Measurements from ENCODE around the gene NXN. TPM values are rescaled to one million over a fixed set of nuclear protein-coding genes. Genes with fewer than 3 reads are reported as not detected.
"Not testable (repeated sequence)": the region's sequence is repeated elsewhere in the genome, so short reads cannot be mapped to it uniquely, and the experiment has no call there.

NXN gene
- total RNA-seq, 1 donor from 2014 or later: 76.4 TPM

DNA sequence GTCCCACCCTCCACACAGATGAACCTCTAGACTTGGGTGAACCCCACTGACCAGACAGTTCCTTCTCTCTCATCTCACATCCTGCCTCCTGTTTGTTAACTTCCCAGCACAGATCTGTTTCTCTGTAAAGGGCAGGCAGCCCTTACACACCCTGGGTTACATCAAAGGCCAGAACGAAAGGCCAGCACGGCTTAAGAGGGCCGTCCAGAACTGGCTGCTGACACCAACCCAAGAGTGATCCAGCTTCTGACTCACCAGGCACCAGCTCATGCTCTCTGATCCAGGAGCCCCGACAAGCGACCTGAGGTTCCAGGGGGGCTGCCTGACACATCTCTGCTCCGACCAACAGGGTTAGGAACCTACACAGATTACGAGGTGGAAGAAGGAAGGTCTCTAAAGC lies 110.5 kb downstream of the NXN start:
- Mint-ChIP-seq H3K27ac (ENCODE audit: unreplicated experiment) (peak overlapping the region; percentile 81), H3K4me3 (peak overlapping the region; percentile 5), H3K27me3 (ENCODE audit: low read depth) (no peaks in the 10 kb centered on the region), H3K36me3 (ENCODE audit: low read depth) (peaks cover 16% of the 10 kb centered on the region), H3K9me3 (peaks cover 4% of the 10 kb centered on the region), H3K4me1 (peaks cover 27% of the 10 kb centered on the region)
- TF ChIP-seq CTCF (conservative IDR thresholded peaks at IDR 0.05): no peak
- DNase-seq (ENCODE audit: low read depth, low spot score): no peak

DNA sequence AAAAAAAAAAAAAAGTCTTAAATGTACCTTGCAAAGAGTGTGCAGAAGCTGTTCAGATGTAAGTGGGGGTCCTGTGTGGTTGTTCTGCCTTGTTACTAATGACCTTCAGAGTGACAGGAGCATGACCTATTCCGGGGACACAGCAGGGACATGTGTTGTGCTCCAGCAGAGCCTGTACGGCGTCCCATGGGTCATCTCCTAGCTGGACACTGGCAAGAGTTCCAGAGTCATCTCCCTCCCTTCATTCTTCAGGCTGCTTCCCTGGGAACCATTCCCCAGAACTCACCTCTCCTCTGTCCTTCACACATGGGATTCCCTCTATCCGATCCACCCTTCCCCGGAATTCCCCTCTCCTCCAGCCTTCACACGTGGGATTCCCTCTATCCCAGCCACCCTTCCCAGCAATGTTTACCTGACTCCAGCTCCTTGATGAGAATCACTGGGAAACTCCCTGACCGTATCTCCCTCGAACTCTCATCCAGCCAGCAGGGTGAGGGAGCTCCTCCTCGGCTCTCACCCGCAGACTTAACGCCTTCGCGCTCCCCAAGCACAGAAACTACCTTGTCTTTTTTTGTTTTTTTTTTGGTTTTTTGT lies 111.6 kb downstream of the NXN start:
- peak overlapping the region; percentile 14 for H3K27ac Mint-ChIP-seq (ENCODE audit: unreplicated experiment)
- no peaks in the 10 kb centered on the region for H3K27me3 Mint-ChIP-seq (ENCODE audit: low read depth)
- H3K4me1 Mint-ChIP-seq: peaks cover 27% of the 10 kb centered on the region
- DNase-seq (ENCODE audit: low read depth, low spot score): no peak
- peaks cover 15% of the 10 kb centered on the region for H3K36me3 Mint-ChIP-seq (ENCODE audit: low read depth)
- peaks cover 4% of the 10 kb centered on the region for H3K9me3 Mint-ChIP-seq
- TF ChIP-seq CTCF (conservative IDR thresholded peaks at IDR 0.05): no peak
- H3K4me3 Mint-ChIP-seq: no peak overlapping the region

DNA sequence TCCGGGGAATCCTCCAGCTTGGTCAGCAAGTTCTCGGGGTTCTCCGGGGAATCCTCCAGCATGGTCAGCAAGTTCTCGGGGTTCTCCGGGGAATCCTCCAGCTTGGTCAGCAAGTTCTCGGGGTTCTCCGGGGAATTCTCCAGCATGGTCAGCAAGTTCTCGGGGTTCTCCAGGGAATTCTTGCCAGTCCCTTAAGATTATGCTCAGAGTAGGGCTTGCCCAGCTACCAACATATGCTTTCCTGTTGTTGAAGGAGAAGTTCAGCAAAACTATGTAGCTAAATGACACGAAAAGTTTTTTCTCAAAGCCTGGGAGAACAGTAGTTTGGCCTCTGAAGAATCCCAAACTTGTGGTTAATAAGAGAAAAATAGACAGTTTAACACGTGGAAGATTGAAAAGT lies 112.3 kb downstream of the NXN start:
- not testable (repeated sequence) for DNase-seq (ENCODE audit: low read depth, low spot score); H3K27ac Mint-ChIP-seq (ENCODE audit: unreplicated experiment); H3K27me3 Mint-ChIP-seq (ENCODE audit: low read depth); H3K4me3 Mint-ChIP-seq; H3K9me3 Mint-ChIP-seq
- peaks cover 12% of the 10 kb centered on the region for H3K36me3 Mint-ChIP-seq (ENCODE audit: low read depth)
- peaks cover 25% of the 10 kb centered on the region for H3K4me1 Mint-ChIP-seq

GRCh38 chr17:866568-867103 lies 112.9 kb downstream of the NXN start:
- Mint-ChIP-seq H3K9me3 (no peaks in the 10 kb centered on the region), H3K27ac (ENCODE audit: unreplicated experiment) (no peak overlapping the region), H3K4me3 (no peak overlapping the region), H3K36me3 (ENCODE audit: low read depth) (peaks cover 6% of the 10 kb centered on the region), H3K27me3 (ENCODE audit: low read depth) (no peaks in the 10 kb centered on the region), H3K4me1 (peaks cover 19% of the 10 kb centered on the region)
- no peak for DNase-seq (ENCODE audit: low read depth, low spot score)
- no peak for TF ChIP-seq CTCF (conservative IDR thresholded peaks at IDR 0.05)

DNA sequence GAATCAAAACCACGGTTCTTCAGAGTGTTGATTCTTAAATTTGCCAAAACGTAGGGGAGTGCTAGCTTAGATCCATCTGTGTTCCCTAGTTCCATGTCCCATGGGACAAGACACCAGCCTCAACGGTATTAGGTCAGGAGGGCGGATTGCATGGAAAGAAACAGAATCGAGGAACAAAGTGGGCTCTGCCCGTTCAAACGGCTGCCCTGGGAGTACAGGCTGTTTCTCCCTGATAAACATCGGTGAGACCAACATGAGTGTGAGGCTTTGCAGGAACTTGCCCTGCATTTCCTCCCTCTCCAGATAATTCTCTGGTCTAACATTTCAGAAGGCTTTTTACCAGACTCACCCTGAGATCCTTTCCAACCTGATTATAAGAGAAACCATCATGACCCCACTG lies 115.3 kb downstream of the NXN start:
- DNase-seq (ENCODE audit: low read depth, low spot score): no peak
- no peak overlapping the region for H3K4me3 Mint-ChIP-seq
- H3K27me3 Mint-ChIP-seq (ENCODE audit: low read depth): no peaks in the 10 kb centered on the region
- H3K4me1 Mint-ChIP-seq: peaks cover 18% of the 10 kb centered on the region
- no peak for TF ChIP-seq CTCF (conservative IDR thresholded peaks at IDR 0.05)
- peaks cover 6% of the 10 kb centered on the region for H3K36me3 Mint-ChIP-seq (ENCODE audit: low read depth)
- H3K27ac Mint-ChIP-seq (ENCODE audit: unreplicated experiment): no peak overlapping the region
- no peaks in the 10 kb centered on the region for H3K9me3 Mint-ChIP-seq

GRCh38 chr17:863880-864279 lies 115.7 kb downstream of the NXN start:
- Mint-ChIP-seq H3K4me1 (peaks cover 18% of the 10 kb centered on the region), H3K9me3 (no peaks in the 10 kb centered on the region), H3K36me3 (ENCODE audit: low read depth) (peaks cover 2% of the 10 kb centered on the region), H3K4me3 (no peak overlapping the region), H3K27ac (ENCODE audit: unreplicated experiment) (no peak overlapping the region), H3K27me3 (ENCODE audit: low read depth) (no peaks in the 10 kb centered on the region)
- no peak for TF ChIP-seq CTCF (conservative IDR thresholded peaks at IDR 0.05)
- DNase-seq (ENCODE audit: low read depth, low spot score): no peak

Data from neural crest cell (in vitro differentiated cells).